Astrocyte (in vitro differentiated cells and primary cell): ENCODE results near the gene DAP.

Experiments used
- EZH2 ChIP-seq: IDR thresholded peaks from 2 replicates; pipeline ENCODE4 v1.6.1; 2012; ENCODE audit warnings: mild to moderate bottlenecking, low read length, inconsistent platforms; ENCODE audit not compliant: insufficient read depth
- TF ChIP-seq, protein P1 (sequence below): IDR thresholded peaks from 2 replicates; pipeline ENCODE4 v1.5.1; 2011; ENCODE audit warnings: low read depth, mild to moderate bottlenecking, inconsistent platforms, low read length, moderate library complexity; ENCODE audit not compliant: insufficient read depth

DNA sequence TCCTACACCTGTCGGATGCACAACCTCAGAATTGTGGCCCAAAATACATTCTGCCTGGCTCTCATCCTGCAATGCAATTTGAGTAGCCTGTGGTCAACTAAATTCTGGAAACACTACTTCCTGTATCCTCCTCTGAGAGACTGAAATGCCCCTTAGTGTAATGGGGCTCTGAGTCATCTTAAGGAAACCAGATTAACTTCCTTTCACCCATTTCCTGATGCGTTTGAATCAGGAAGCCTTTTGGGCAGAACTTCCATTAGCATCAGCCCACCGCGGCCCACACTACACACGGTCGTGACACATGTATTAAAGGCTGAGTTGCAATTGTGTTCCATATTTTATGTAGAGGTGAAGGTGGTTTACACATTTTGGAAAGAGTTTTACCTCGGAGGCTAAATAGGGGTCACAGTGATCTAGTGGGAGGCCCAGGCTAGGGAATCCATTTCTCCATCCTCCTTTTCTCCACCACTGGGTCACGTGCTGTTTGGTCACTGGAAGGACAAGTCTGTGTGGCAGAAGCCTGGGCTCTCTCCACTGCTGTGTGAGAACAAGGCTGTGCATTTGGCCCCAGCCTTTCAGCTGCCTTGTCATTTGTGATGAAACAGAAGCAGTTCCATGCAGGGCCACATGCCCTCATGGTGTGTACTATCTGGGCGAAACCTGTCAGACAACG is 55.9 kb downstream of the DAP start:
- TF ChIP-seq, protein P1, sequence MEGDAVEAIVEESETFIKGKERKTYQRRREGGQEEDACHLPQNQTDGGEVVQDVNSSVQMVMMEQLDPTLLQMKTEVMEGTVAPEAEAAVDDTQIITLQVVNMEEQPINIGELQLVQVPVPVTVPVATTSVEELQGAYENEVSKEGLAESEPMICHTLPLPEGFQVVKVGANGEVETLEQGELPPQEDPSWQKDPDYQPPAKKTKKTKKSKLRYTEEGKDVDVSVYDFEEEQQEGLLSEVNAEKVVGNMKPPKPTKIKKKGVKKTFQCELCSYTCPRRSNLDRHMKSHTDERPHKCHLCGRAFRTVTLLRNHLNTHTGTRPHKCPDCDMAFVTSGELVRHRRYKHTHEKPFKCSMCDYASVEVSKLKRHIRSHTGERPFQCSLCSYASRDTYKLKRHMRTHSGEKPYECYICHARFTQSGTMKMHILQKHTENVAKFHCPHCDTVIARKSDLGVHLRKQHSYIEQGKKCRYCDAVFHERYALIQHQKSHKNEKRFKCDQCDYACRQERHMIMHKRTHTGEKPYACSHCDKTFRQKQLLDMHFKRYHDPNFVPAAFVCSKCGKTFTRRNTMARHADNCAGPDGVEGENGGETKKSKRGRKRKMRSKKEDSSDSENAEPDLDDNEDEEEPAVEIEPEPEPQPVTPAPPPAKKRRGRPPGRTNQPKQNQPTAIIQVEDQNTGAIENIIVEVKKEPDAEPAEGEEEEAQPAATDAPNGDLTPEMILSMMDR, result no peak
- TF ChIP-seq EZH2, result no peak
